Natural killer cell (primary cell): ENCODE results near the gene FOXD3. TPM values are rescaled to one million over a fixed set of nuclear protein-coding genes. Genes with fewer than 3 reads are reported as not detected.

Experiments used
- ATAC-seq, 3 donors: fragments of 150-1000 bp in 2 of 3; fragments of 200-7000 bp in 1 of 3; cut with Tn5 transposase; 1 replicate in 1 of 3; 2 replicates in 2 of 3; pipeline ENCODE4 v1.10.0; 2021; ENCODE audit warnings: mild to moderate bottlenecking in 2 of 3, moderate library complexity in 2 of 3
- DNase-seq, 2 donors: peaks; one replicate each; pipeline versions ENCODE4 v3.0.0 to v3.0.0-alpha.2; 2013 to 2021; ENCODE audit warnings: mixed read lengths in 1 of 2
- H3K27ac ChIP-seq: one replicate; pipeline ENCODE4 v1.5.1; 2013; ENCODE audit warnings: mild to moderate bottlenecking, low read length
- H3K27me3 ChIP-seq: one replicate; pipeline ENCODE4 v1.6.1; 2013; ENCODE audit warnings: low read length; ENCODE audit not compliant: control insufficient read depth, insufficient read depth
- H3K36me3 ChIP-seq: one replicate; pipeline ENCODE4 v1.6.1; 2013; ENCODE audit warnings: low read length; ENCODE audit not compliant: control insufficient read depth, insufficient read depth
- H3K4me1 ChIP-seq: one replicate; pipeline ENCODE4 v1.6.1; 2013; ENCODE audit warnings: low read length; ENCODE audit not compliant: control insufficient read depth, insufficient read depth
- H3K4me3 ChIP-seq: one replicate; pipeline ENCODE4 v1.5.1; 2013; ENCODE audit warnings: low read length
- H3K9me3 ChIP-seq: one replicate; pipeline ENCODE4 v1.6.1; 2013; ENCODE audit warnings: low read length; ENCODE audit not compliant: control insufficient read depth, insufficient read depth
- H3K27ac Mint-ChIP-seq, 2 donors: one replicate each; pipeline ENCODE4 v1.8.0; 2022; ENCODE audit warnings: mild to moderate bottlenecking in 2 of 2, mixed read lengths in 2 of 2, moderate library complexity in 1 of 2
- H3K27me3 Mint-ChIP-seq, 2 donors: one replicate each; pipeline ENCODE4 v1.8.0; 2022; ENCODE audit warnings: low read depth in 2 of 2, mixed read lengths in 2 of 2
- H3K36me3 Mint-ChIP-seq: one replicate; pipeline ENCODE4 v1.8.0; 2022; ENCODE audit warnings: mixed read lengths
- H3K4me1 Mint-ChIP-seq, 2 donors: one replicate each; pipeline ENCODE4 v1.8.0; 2022; ENCODE audit warnings: mixed read lengths in 2 of 2
- H3K4me3 Mint-ChIP-seq: one replicate; pipeline ENCODE4 v1.8.0; 2022; ENCODE audit warnings: mild to moderate bottlenecking, moderate library complexity, mixed read lengths
- H3K9me3 Mint-ChIP-seq, 2 donors: one replicate each; pipeline ENCODE4 v1.8.0; 2022; ENCODE audit warnings: mixed read lengths in 2 of 2
- CTCF ChIP-seq: fragments of 200-600 bp; IDR thresholded peaks from one replicate; pipeline ENCODE4 v1.8.0; 2022; ENCODE audit warnings: antibody characterized with exemption
- WGBS: methylation state at CpG from one replicate; pipeline ENCODE4 v1.1.7; 2013; ENCODE audit warnings: missing lambda C conversion rate; ENCODE audit not compliant: insufficient coverage; 5-methylcytosine and 5-hydroxymethylcytosine counted together
- intact Hi-C: fragments of 100-400 bp; cut with micrococcal nuclease; formaldehyde crosslinking; loops from one replicate; pipeline ENCODE4 v1.14.2; 2022
- total RNA-seq, 4 donors: library from RNA; stranded (reverse); fragments of 120-200 nt in 1 of 4; gene quantifications; one replicate each; pipeline versions ENCODE4 v1.2.3 to v1.2.4, GENCODE V29; 2013 to 2022

The FOXD3 gene
- total RNA-seq, 3 donors from 2014 or later (not counting 1 experiment from before 2014, with no cell fraction given), result not detected

- TF ChIP-seq CTCF, result no peak
Measured at GRCh38 chr1:63322944-63323864, 837 bp downstream of the FOXD3 start.

DNA sequence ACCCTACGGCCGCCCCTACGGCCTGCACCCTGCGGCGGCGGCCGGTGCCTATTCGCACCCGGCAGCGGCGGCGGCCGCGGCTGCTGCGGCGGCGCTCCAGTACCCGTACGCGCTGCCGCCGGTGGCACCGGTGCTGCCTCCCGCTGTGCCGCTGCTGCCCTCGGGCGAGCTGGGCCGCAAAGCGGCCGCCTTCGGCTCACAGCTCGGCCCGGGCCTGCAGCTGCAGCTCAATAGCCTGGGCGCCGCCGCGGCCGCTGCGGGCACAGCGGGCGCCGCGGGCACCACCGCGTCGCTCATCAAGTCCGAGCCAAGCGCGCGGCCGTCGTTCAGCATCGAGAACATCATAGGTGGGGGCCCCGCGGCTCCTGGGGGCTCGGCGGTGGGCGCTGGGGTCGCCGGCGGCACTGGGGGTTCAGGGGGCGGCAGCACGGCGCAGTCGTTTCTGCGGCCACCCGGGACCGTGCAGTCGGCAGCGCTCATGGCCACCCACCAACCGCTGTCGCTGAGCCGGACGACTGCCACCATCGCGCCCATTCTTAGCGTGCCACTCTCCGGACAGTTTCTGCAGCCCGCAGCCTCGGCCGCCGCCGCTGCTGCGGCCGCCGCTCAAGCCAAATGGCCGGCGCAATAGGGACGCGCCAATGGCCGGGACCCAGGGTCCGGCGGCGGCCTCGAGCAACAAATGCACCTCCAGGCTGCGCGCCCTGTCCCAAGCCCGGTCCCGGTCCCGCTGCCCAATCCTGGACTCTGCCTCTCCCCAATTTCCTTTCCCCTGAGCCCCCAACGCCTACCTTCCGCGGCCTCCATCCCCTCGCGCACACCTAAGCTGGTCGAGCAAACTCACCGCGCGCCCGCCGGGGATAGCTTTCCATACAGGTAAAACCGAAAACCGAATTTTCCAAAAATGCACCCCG is 1.8 kb downstream of the FOXD3 start:
- 8% methylated on average over 114 of the region's 114 CpGs for WGBS
- Mint-ChIP-seq H3K9me3 (peaks cover 3 to 6% of the 10 kb centered on the region in 2 donors), H3K27ac (peak overlapping the region; percentile 56 to 63), H3K4me3 (peak overlapping the region; percentile 88), H3K36me3 (peaks cover 28% of the 10 kb centered on the region), H3K4me1 (peaks cover 28 to 37% of the 10 kb centered on the region in 2 donors), H3K27me3 (peaks cover 69 to 73% of the 10 kb centered on the region in 2 donors)
- ATAC-seq, result no peak
- H3K4me3 ChIP-seq, result no peak overlapping the region
- no peak for TF ChIP-seq CTCF
- H3K36me3 ChIP-seq, result no peaks in the 10 kb centered on the region
- peak in 1 of 2 donors; percentile 16 for DNase-seq
- intact Hi-C loops, result no loop called here
- H3K4me1 ChIP-seq, result peaks cover 42% of the 10 kb centered on the region
- peaks cover 80% of the 10 kb centered on the region for H3K27me3 ChIP-seq
- H3K9me3 ChIP-seq, result peaks cover 42% of the 10 kb centered on the region
- H3K27ac ChIP-seq, result no peak overlapping the region

More at GRCh38 chr1:63322944-63323864, 837 bp downstream of the FOXD3 start:
- ATAC-seq (peak; percentile 51 to 63 (median 59)), DNase-seq (peak; percentile 39 to 67)
- Histone ChIP-seq H3K27me3 (peaks cover 80% of the 10 kb centered on the region), H3K4me3 (peak overlapping the region; percentile 24), H3K36me3 (no peaks in the 10 kb centered on the region), H3K9me3 (peaks cover 47% of the 10 kb centered on the region), H3K4me1 (peaks cover 42% of the 10 kb centered on the region), H3K27ac (no peak overlapping the region)
- peak overlapping the region; percentile 89 for H3K4me3 Mint-ChIP-seq
- intact Hi-C loops, result no loop called here
- H3K4me1 Mint-ChIP-seq, result peaks cover 31 to 38% of the 10 kb centered on the region in 2 donors
- peaks cover 71 to 73% of the 10 kb centered on the region in 2 donors for H3K27me3 Mint-ChIP-seq
- peaks cover 3 to 7% of the 10 kb centered on the region in 2 donors for H3K9me3 Mint-ChIP-seq
- no peak overlapping the region for H3K27ac Mint-ChIP-seq
- 5% methylated on average over 104 of the region's 104 CpGs for WGBS
- peaks cover 29% of the 10 kb centered on the region for H3K36me3 Mint-ChIP-seq

- no peak for DNase-seq
- 21% methylated on average over 4 of the region's 7 CpGs for WGBS
Measured at GRCh38 chr1:63324779-63325119, 2.4 kb downstream of the FOXD3 start.

More at GRCh38 chr1:63324779-63325119, 2.4 kb downstream of the FOXD3 start:
- H3K27ac Mint-ChIP-seq, result peak overlapping the region; percentile 56 to 63
- H3K4me1 Mint-ChIP-seq, result peaks cover 28 to 37% of the 10 kb centered on the region in 2 donors
- H3K27ac ChIP-seq, result no peak overlapping the region
- no peak for TF ChIP-seq CTCF
- peaks cover 0 to 3% of the 10 kb centered on the region in 2 donors for H3K9me3 Mint-ChIP-seq
- no peak for ATAC-seq
- no peak overlapping the region for H3K4me3 ChIP-seq
- H3K27me3 ChIP-seq, result peaks cover 80% of the 10 kb centered on the region
- peaks cover 44% of the 10 kb centered on the region for H3K4me1 ChIP-seq
- intact Hi-C loops, result no loop called here
- peaks cover 70 to 73% of the 10 kb centered on the region in 2 donors for H3K27me3 Mint-ChIP-seq
- no peaks in the 10 kb centered on the region for H3K36me3 ChIP-seq
- peaks cover 40% of the 10 kb centered on the region for H3K9me3 ChIP-seq
- peaks cover 22% of the 10 kb centered on the region for H3K36me3 Mint-ChIP-seq
- peak overlapping the region; percentile 88 for H3K4me3 Mint-ChIP-seq
